Naive thymus-derived CD4-positive, alpha-beta T cell (primary cell): Measurements from ENCODE around the gene TMPRSS13. TPM values are rescaled to one million over a fixed set of nuclear protein-coding genes. Genes with fewer than 3 reads are reported as not detected.

Experiments
- ATAC-seq: fragments of 150-1000 bp; cut with Tn5 transposase; 2 replicates; pipeline ENCODE4 v1.10.0; 2021; ENCODE audit warnings: mild to moderate bottlenecking, moderate library complexity
- CTCF ChIA-PET: fragments of 350-600 bp; sonication (Branson Sonifier 250); formaldehyde crosslinking; loops from one replicate; lab custom pipeline; 2021; ENCODE audit warnings: antibody characterized with exemption; lab: Charles Lee
- POLR2A ChIA-PET: fragments of 350-600 bp; sonication (Branson Sonifier 250); formaldehyde crosslinking; loops from one replicate; lab custom pipeline; 2021; ENCODE audit warnings: antibody characterized with exemption, inconsistent platforms; lab: Charles Lee
- DNase-seq, 9 donors: peaks; one replicate each; pipeline versions ENCODE4 v3.0.0 to v3.0.0-alpha.2; 2020 to 2022; ENCODE audit warnings: mixed read lengths in 1 of 9
- H3K27ac ChIP-seq: one replicate; pipeline ENCODE4 v1.7.0; 2013; ENCODE audit warnings: mild to moderate bottlenecking, low read depth, low read length, moderate library complexity
- H3K27me3 ChIP-seq, 2 donors: one replicate each; pipeline ENCODE4 v1.7.0; 2013; ENCODE audit warnings: low read length in 2 of 2, mild to moderate bottlenecking in 2 of 2, moderate library complexity in 2 of 2; ENCODE audit not compliant: control insufficient read depth in 2 of 2, insufficient read depth in 2 of 2
- H3K36me3 ChIP-seq, 3 experiments: 1 replicate in 2 of 3; 2 replicates in 1 of 3; pipeline ENCODE4 v1.7.0; 2013; ENCODE audit warnings: low read length in 3 of 3, mild to moderate bottlenecking in 3 of 3, moderate library complexity in 1 of 3; ENCODE audit not compliant: insufficient read depth in 3 of 3, control insufficient read depth in 2 of 3
- H3K4me1 ChIP-seq, 2 donors: one replicate each; pipeline ENCODE4 v1.7.0; 2013; ENCODE audit warnings: low read length in 2 of 2, mild to moderate bottlenecking in 2 of 2, moderate library complexity in 1 of 2; ENCODE audit not compliant: control insufficient read depth in 2 of 2, insufficient read depth in 2 of 2
- H3K4me3 ChIP-seq: 2 replicates; pipeline ENCODE4 v1.7.0; 2013; ENCODE audit warnings: mild to moderate bottlenecking, low read length
- H3K9me3 ChIP-seq, 3 experiments: 1 replicate in 2 of 3; 2 replicates in 1 of 3; pipeline ENCODE4 v1.7.0; 2013; ENCODE audit warnings: low read length in 3 of 3; ENCODE audit not compliant: control insufficient read depth in 2 of 3
- H3K27ac Mint-ChIP-seq, 9 donors: one replicate each; pipeline ENCODE4 v1.8.0; 2020 to 2022; ENCODE audit warnings: mixed read lengths in 9 of 9, mild to moderate bottlenecking in 8 of 9, moderate library complexity in 5 of 9, inconsistent platforms in 2 of 9
- H3K27me3 Mint-ChIP-seq, 5 donors: one replicate each; pipeline ENCODE4 v1.8.0; 2021 to 2022; ENCODE audit warnings: mixed read lengths in 5 of 5, mild to moderate bottlenecking in 1 of 5
- H3K36me3 Mint-ChIP-seq, 5 donors: one replicate each; pipeline ENCODE4 v1.8.0; 2020 to 2022; ENCODE audit warnings: mixed read lengths in 5 of 5, mild to moderate bottlenecking in 3 of 5, inconsistent platforms in 1 of 5
- H3K4me1 Mint-ChIP-seq, 7 donors: one replicate each; pipeline ENCODE4 v1.8.0; 2020 to 2022; ENCODE audit warnings: mixed read lengths in 7 of 7, mild to moderate bottlenecking in 3 of 7, inconsistent platforms in 1 of 7
- H3K4me3 Mint-ChIP-seq, 10 donors: one replicate each; pipeline ENCODE4 v1.8.0; 2020 to 2022; ENCODE audit warnings: mild to moderate bottlenecking in 10 of 10, mixed read lengths in 10 of 10, moderate library complexity in 6 of 10, inconsistent platforms in 2 of 10
- H3K9me3 Mint-ChIP-seq, 11 donors: one replicate each; pipeline ENCODE4 v1.8.0; 2020 to 2022; ENCODE audit warnings: mixed read lengths in 11 of 11, mild to moderate bottlenecking in 4 of 11, inconsistent platforms in 1 of 11, moderate library complexity in 1 of 11
- intact Hi-C, 2 donors: fragments of 100-400 bp; cut with micrococcal nuclease; formaldehyde crosslinking; loops; one replicate each; pipeline ENCODE4 v1.15.1; 2023
- polyA plus RNA-seq, 2 donors: library from polyadenylated mRNA; unstranded; fragments of 300-500 nt; fragmentation: Illumina TruSeq; gene quantifications; one replicate each; pipeline ENCODE4 v1.2.3, GENCODE V29; 2021
- total RNA-seq, 6 experiments: library from RNA in 5 of 6; stranded (reverse) in 5 of 6; gene quantifications; 1 replicate in 5 of 6; 2 replicates in 1 of 6; pipeline ENCODE4 v1.2.3 and lab custom pipeline; 2021 to 2026

The TMPRSS13 gene
- total and polyA plus RNA-seq, 7 experiments from 2014 or later = 0.47 to 4.1 (median 3.0) TPM

DNA sequence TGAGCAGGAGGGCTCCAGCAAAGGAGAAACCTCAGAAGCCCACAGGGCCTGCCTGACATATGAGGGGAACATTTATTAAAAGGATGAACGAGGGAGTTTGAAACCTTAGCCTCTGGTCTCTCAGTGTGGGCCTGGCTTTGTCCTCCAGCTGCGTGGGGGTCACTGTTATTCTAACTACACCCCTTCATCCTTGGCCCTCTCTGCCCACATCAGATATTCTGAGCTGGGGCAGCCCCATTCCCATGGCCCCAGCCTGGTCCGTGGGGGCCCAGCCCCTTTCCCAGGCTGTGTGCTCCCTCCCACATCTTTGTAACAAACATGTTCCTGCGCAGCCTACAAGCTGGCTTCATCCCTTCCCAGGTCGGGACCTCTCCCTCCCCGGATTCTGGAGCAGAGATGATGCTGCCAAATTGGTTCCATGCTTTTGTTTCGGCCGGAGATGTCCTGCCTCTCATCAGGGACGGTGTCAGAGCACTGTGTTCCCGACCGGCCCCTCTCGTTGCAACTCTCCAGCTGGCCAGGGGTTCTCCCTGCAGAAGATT lies 56.7 kb downstream of the TMPRSS13 start:
- no peak for ATAC-seq
- H3K36me3 ChIP-seq = no peaks in the 10 kb centered on the region
- POLR2A ChIA-PET = no interaction called here
- H3K4me3 ChIP-seq = no peak overlapping the region
- Mint-ChIP-seq H3K4me1 (peaks cover 23 to 38% (median 28%) of the 10 kb centered on the region in 7 donors), H3K4me3 (no peak overlapping the region), H3K27me3 (peaks cover 43 to 56% (median 51%) of the 10 kb centered on the region in 5 donors), H3K36me3 (peaks cover 0 to 4% (median 0%) of the 10 kb centered on the region in 5 donors), H3K9me3 (peaks cover 0 to 2% (median 0%) of the 10 kb centered on the region in 11 donors), H3K27ac (no peak overlapping the region)
- no peak overlapping the region for H3K27ac ChIP-seq
- peaks cover 11 to 22% of the 10 kb centered on the region in 2 donors for H3K27me3 ChIP-seq
- no peaks in the 10 kb centered on the region for H3K9me3 ChIP-seq
- intact Hi-C loops = no loop called here
- peaks cover 12 to 29% of the 10 kb centered on the region in 2 donors for H3K4me1 ChIP-seq
- CTCF ChIA-PET = no interaction called here
- DNase-seq = no peak

DNA sequence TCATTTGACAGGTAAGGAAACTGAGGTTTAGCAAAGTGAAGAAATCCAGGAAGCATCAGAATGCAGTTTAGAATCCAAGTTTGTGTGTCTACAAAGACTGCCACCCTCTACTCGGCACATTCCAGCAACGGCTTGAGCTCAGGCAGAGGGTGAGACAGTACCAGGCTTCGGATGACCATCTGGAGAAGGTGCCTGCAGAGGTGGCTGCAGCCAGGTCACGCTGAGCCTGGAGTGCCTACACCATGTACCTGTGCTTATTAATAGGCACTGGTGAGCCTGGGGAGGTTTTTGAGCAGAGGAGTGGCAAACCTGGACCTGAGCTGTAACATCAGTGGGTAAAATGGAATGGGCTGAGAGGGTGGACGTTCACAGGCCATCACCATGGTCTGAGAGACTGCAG lies 57.4 kb downstream of the TMPRSS13 start:
- H3K27me3 Mint-ChIP-seq = peaks cover 36 to 49% (median 44%) of the 10 kb centered on the region in 5 donors
- peaks cover 0 to 4% (median 0%) of the 10 kb centered on the region in 5 donors for H3K36me3 Mint-ChIP-seq
- no peak overlapping the region for H3K27ac ChIP-seq
- peaks cover 12 to 29% of the 10 kb centered on the region in 2 donors for H3K4me1 ChIP-seq
- ChIA-PET POLR2A (no interaction called here), CTCF (no interaction called here)
- H3K9me3 ChIP-seq = no peaks in the 10 kb centered on the region
- peak overlapping the region in 1 of 10 donors; percentile 10 for H3K4me3 Mint-ChIP-seq
- H3K36me3 ChIP-seq = no peaks in the 10 kb centered on the region
- intact Hi-C loops = no loop called here
- no peak overlapping the region for H3K4me3 ChIP-seq
- H3K27me3 ChIP-seq = peaks cover 11 to 22% of the 10 kb centered on the region in 2 donors
- no peak overlapping the region for H3K27ac Mint-ChIP-seq
- DNase-seq = no peak
- H3K4me1 Mint-ChIP-seq = peaks cover 21 to 32% (median 26%) of the 10 kb centered on the region in 7 donors
- no peak for ATAC-seq
- peaks cover 0 to under 1% (median 0%) of the 10 kb centered on the region in 11 donors for H3K9me3 Mint-ChIP-seq

DNA sequence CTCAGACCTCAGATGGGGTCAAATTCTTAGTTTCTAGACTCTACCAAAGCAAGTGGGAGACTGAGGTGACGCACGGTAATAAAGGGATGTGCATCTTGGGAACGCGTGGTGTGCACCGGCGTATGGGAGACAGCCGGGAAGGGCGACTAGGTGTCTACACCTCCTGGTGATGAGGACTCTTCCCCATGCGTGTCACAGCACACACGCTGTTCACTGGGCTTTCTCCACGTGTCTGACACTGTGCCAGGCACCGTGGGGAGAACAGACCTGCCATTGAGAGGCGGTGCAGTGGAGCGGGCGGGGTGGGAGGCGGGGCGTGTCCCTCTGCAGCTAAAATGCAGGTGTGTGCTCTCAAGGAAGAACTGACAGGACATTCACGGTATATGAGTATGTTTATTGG lies 58.0 kb downstream of the TMPRSS13 start:
- no peak overlapping the region for H3K27ac ChIP-seq
- no peaks in the 10 kb centered on the region for H3K36me3 ChIP-seq
- Mint-ChIP-seq H3K4me1 (peaks cover 19 to 28% (median 23%) of the 10 kb centered on the region in 7 donors), H3K27ac (no peak overlapping the region), H3K4me3 (no peak overlapping the region), H3K36me3 (peaks cover 0 to 4% (median 0%) of the 10 kb centered on the region in 5 donors), H3K27me3 (peaks cover 33 to 46% (median 41%) of the 10 kb centered on the region in 5 donors), H3K9me3 (no peaks in the 10 kb centered on the region)
- POLR2A ChIA-PET = no interaction called here
- intact Hi-C loops = no loop called here
- H3K4me3 ChIP-seq = no peak overlapping the region
- CTCF ChIA-PET = no interaction called here
- H3K9me3 ChIP-seq = no peaks in the 10 kb centered on the region
- ATAC-seq (no peak), DNase-seq (no peak)
- peaks cover 12 to 27% of the 10 kb centered on the region in 2 donors for H3K4me1 ChIP-seq
- peaks cover 11 to 20% of the 10 kb centered on the region in 2 donors for H3K27me3 ChIP-seq

DNA sequence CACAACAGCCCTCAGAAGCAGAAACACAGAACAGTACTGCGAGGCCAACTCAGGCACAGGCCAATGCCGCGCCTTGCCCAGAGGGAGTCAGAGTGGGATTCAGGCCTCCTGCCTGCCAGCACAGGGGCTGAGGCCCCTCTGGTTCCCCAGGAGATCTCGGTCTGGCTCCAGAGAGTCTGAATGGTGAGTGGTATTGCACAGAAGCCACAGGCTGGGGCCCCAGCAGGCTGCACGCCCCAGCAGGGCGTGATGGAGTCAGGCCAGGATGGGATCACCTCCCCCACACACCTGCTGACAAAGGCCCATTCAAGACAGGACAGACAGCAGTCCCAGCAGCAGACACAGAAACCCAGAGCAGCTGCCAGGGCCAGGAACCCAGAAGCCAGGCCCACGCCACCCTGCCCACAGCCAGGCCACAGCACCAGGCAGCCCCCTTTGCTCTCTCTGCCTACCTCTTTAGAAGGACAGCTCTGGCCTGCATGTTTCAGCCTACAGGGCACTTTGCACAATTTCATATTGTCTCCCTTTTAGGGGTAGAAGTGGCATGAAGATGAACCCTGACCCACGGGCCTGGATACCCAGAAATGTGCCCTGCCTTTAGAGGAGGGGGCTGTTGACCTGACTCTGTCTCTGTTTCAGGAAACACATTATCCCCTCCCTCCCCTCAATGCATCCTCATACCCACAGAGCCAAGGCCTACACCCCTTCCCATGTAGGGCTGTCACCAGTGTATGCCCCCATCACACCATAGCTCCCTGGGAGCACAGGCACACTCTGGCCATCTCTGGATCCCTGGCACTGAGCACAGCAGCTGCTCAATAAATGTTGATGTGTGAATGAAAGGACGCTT lies 58.9 kb downstream of the TMPRSS13 start:
- CTCF ChIA-PET = interaction anchor here (0.7 kb wide), 1 partner anchor 34 kb away, joined by 3 read pairs; no protein-coding TSS in a partner anchor
- peaks cover 11 to 21% (median 15%) of the 10 kb centered on the region in 7 donors for H3K4me1 Mint-ChIP-seq
- peaks cover 0 to 4% (median 0%) of the 10 kb centered on the region in 5 donors for H3K36me3 Mint-ChIP-seq
- H3K4me3 Mint-ChIP-seq = no peak overlapping the region
- POLR2A ChIA-PET = no interaction called here
- peaks cover 5 to 12% of the 10 kb centered on the region in 2 donors for H3K27me3 ChIP-seq
- H3K9me3 ChIP-seq = no peaks in the 10 kb centered on the region
- H3K27ac ChIP-seq = no peak overlapping the region
- H3K4me1 ChIP-seq = peaks cover 5 to 19% of the 10 kb centered on the region in 2 donors
- H3K4me3 ChIP-seq = no peak overlapping the region
- no peak for ATAC-seq
- DNase-seq = no peak
- intact Hi-C loops = no loop called here
- H3K27ac Mint-ChIP-seq = no peak overlapping the region
- H3K9me3 Mint-ChIP-seq = no peaks in the 10 kb centered on the region
- peaks cover 24 to 38% (median 33%) of the 10 kb centered on the region in 5 donors for H3K27me3 Mint-ChIP-seq
- no peaks in the 10 kb centered on the region for H3K36me3 ChIP-seq

DNA sequence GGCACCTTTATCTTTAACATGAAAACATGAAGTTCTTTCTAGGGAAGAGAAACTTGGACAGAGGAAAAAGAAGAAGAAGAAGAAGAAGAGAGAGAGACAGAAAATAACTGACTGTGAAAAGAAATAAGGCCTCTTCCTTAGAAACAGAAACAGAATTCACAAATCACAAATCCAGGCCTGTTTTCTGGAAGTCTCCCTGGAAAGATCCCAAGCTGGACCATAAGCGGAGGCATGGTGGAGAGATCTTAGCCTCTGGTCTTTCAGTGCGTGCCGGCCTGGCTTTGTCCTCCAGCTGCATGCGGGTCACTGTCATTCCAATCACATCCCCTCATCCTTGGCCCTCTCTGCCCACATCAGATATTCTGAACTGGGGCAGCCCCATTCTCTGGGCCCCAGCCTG lies 59.6 kb downstream of the TMPRSS13 start:
- Histone ChIP-seq H3K4me1 (peaks cover 0 to 12% of the 10 kb centered on the region in 2 donors), H3K4me3 (no peak overlapping the region), H3K36me3 (no peaks in the 10 kb centered on the region), H3K27me3 (peaks cover 0 to 5% of the 10 kb centered on the region in 2 donors), H3K9me3 (no peaks in the 10 kb centered on the region), H3K27ac (no peak overlapping the region)
- Mint-ChIP-seq H3K36me3 (no peaks in the 10 kb centered on the region), H3K27ac (no peak overlapping the region), H3K4me1 (peaks cover 6 to 15% (median 10%) of the 10 kb centered on the region in 7 donors), H3K4me3 (no peak overlapping the region), H3K27me3 (peaks cover 19 to 31% (median 29%) of the 10 kb centered on the region in 5 donors), H3K9me3 (peaks cover 0 to 2% (median 0%) of the 10 kb centered on the region in 11 donors)
- ChIA-PET CTCF (no interaction called here), POLR2A (no interaction called here)
- DNase-seq (no peak), ATAC-seq (no peak)
- intact Hi-C loops = no loop called here

DNA sequence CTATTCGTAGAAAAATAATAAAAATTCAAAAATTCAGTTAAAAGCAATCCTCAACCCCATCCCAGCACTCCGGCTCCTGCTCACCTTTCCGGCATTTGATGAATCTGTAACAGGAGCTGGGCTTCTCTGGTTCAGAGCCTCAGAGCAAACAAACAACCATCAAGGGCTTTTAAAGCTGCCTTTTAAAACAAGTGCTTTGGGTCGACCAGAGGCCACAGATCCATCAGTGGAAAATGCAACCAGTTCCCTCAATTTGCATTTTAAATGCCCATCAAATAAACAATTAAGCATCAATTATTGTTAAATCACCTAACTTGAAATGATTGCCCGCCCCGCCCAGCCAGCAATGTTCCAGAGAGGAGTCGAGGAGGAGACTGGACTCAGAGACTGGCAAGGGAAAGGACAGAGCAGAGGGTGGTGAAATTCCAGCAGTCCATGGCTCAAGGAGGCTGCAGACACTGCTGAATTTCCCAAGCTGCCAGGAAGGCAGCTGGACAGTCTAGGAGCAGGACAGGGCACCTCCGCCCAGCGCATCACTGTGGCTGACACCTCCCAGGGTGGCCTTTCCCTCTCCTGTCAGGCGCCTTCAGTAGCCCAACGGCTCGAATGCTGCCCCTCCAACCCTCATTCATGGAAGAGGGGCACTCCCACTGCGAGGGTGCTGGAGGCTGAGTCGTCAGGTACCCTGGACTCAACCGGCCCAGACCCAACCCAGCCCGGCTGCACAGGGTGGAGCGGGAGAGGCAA lies 60.2 kb downstream of the TMPRSS13 start:
- Histone ChIP-seq H3K27ac (no peak overlapping the region), H3K36me3 (no peaks in the 10 kb centered on the region), H3K27me3 (peaks cover 0 to 3% of the 10 kb centered on the region in 2 donors), H3K4me1 (peaks cover 0 to 6% of the 10 kb centered on the region in 2 donors), H3K4me3 (no peak overlapping the region), H3K9me3 (no peaks in the 10 kb centered on the region)
- no peak for ATAC-seq
- Mint-ChIP-seq H3K4me1 (peaks cover 4 to 10% (median 7%) of the 10 kb centered on the region in 7 donors), H3K9me3 (peaks cover 0 to 2% (median 0%) of the 10 kb centered on the region in 11 donors), H3K4me3 (no peak overlapping the region), H3K27me3 (peaks cover 14 to 27% (median 24%) of the 10 kb centered on the region in 5 donors), H3K36me3 (no peaks in the 10 kb centered on the region), H3K27ac (no peak overlapping the region)
- DNase-seq = no peak
- ChIA-PET POLR2A (no interaction called here), CTCF (no interaction called here)
- intact Hi-C loops = no loop called here
